A549 (cell line): ENCODE results near the gene PTPRN2. TPM values are rescaled to one million over a fixed set of nuclear protein-coding genes. Genes with fewer than 3 reads are reported as not detected.

Experiments used
- ATAC-seq, 2 experiments: fragments of 200-7000 bp in 1 of 2; fragments of >200 bp in 1 of 2; cut with Nextera tagmentation in 1 of 2; cut with Tn5 transposase in 1 of 2; 3 replicates each; pipeline versions ENCODE4 v1.8.0 to v1.9.1; 2018 to 2020; ENCODE audit warnings: mild to moderate bottlenecking in 1 of 2, moderate library complexity in 1 of 2
- CTCF ChIA-PET: fragments of 300-600 bp; sonication (Branson Sonifier 250); formaldehyde crosslinking; extraction: SDS; loops from one replicate; lab custom pipeline; 2021; ENCODE audit warnings: antibody characterized with exemption, inconsistent platforms; lab: Yijun Ruan, JAX
- POLR2A ChIA-PET: fragments of 350-600 bp; formaldehyde crosslinking; extraction: SDS; loops from one replicate; lab custom pipeline; 2021; ENCODE audit warnings: antibody characterized with exemption, inconsistent platforms; lab: Yijun Ruan, JAX
- DNase-seq, 2 experiments: peaks; one replicate each; pipeline versions ENCODE4 v3.0.0 to v3.0.0-alpha.2; 2011 to 2016; ENCODE audit warnings: low read depth in 1 of 2, low spot score in 1 of 2
- FAIRE-seq: peaks from 2 replicates; lab custom pipeline; 2011; peaks lifted over from hg19 to GRCh38; lab: Jason Lieb, UNC
- H3K27ac ChIP-seq, 2 experiments: fragments of >200 bp; sonication (Bioruptor Twin); formaldehyde crosslinking; 3 replicates each; pipeline ENCODE4 v1.5.1; 2016 to 2017
- H3K4me1 ChIP-seq: fragments of >200 bp; sonication (Bioruptor Twin); formaldehyde crosslinking; 3 replicates; pipeline ENCODE4 v1.6.1; 2016
- H3K4me2 ChIP-seq: fragments of >200 bp; sonication (Bioruptor Twin); formaldehyde crosslinking; 3 replicates; pipeline ENCODE4 v1.6.1; 2016
- H3K4me3 ChIP-seq: fragments of >200 bp; sonication (Bioruptor Twin); formaldehyde crosslinking; 3 replicates; pipeline ENCODE4 v1.5.1; 2016
- H3K9me3 ChIP-seq: fragments of >200 bp; sonication (Bioruptor Twin); formaldehyde crosslinking; 3 replicates; pipeline ENCODE4 v1.6.1; 2016
- BCL3 ChIP-seq: fragments of >200 bp; sonication (Bioruptor Twin); formaldehyde crosslinking; IDR thresholded peaks from 3 replicates; pipeline ENCODE4 v1.6.1; 2016
- BHLHE40 ChIP-seq: IDR thresholded peaks from 2 replicates; pipeline ENCODE4 v1.6.1; 2012; ENCODE audit warnings: low read depth, low read length, inconsistent platforms
- CBX2 ChIP-seq: fragments of 200-600 bp; sonication (generic); IDR thresholded peaks from 2 replicates; pipeline ENCODE4 v1.6.1; 2016; ENCODE audit warnings: low read depth, mild to moderate bottlenecking, borderline replicate concordance
- CBX8 ChIP-seq: fragments of 200-600 bp; sonication (generic); IDR thresholded peaks from 2 replicates; pipeline ENCODE4 v1.6.1; 2016
- CEBPB ChIP-seq, 2 experiments: fragments of >200 bp in 1 of 2; sonication (Bioruptor Twin) in 1 of 2; formaldehyde crosslinking in 1 of 2; IDR thresholded peaks; 2 replicates each; pipeline ENCODE4 v1.6.1; 2012 to 2016
- CTCF ChIP-seq: fragments of >200 bp; sonication (Bioruptor Twin); formaldehyde crosslinking; IDR thresholded peaks from 3 replicates; pipeline ENCODE4 v1.5.1; 2016
- EHMT2 ChIP-seq: fragments of 200-600 bp; sonication (generic); IDR thresholded peaks from 2 replicates; pipeline ENCODE4 v1.6.1; 2016; ENCODE audit warnings: antibody characterized with exemption, low read depth, mild to moderate bottlenecking, moderate library complexity
- ESRRA ChIP-seq: fragments of 150-350 bp; IDR thresholded peaks from 2 replicates; pipeline ENCODE4 v1.6.1; 2014; ENCODE audit warnings: mild to moderate bottlenecking, low read length, borderline replicate concordance
- FOSB ChIP-seq: fragments of 250-450 bp; sonication (Bioruptor Pico); IDR thresholded peaks from 2 replicates; pipeline ENCODE4 v1.5.0; 2020; ENCODE audit warnings: mild to moderate bottlenecking, moderate library complexity
- HEYL ChIP-seq: fragments of 250-450 bp; sonication (Bioruptor Pico); IDR thresholded peaks from 2 replicates; pipeline ENCODE4 v1.8.0; 2021; ENCODE audit warnings: mild to moderate bottlenecking, moderate library complexity
- HOXB5 ChIP-seq: fragments of 250-450 bp; sonication (Bioruptor Pico); IDR thresholded peaks from 2 replicates; pipeline ENCODE4 v1.5.0; 2020; ENCODE audit warnings: mild to moderate bottlenecking, moderate library complexity
- KDM1A ChIP-seq: fragments of 200-600 bp; sonication (generic); IDR thresholded peaks from 2 replicates; pipeline ENCODE4 v1.6.1; 2016; ENCODE audit warnings: low read depth, mild to moderate bottlenecking
- KDM5A ChIP-seq: fragments of 200-600 bp; sonication (generic); IDR thresholded peaks from 2 replicates; pipeline ENCODE4 v1.6.1; 2016; ENCODE audit warnings: antibody characterized with exemption, mild to moderate bottlenecking
- MAFK ChIP-seq: fragments of 450-650 bp; IDR thresholded peaks from 2 replicates; pipeline ENCODE4 v1.6.1; 2014; ENCODE audit not compliant: partially characterized antibody
- MAZ ChIP-seq: fragments of 150-350 bp; IDR thresholded peaks from 2 replicates; pipeline ENCODE4 v1.6.1; 2014; ENCODE audit warnings: antibody characterized with exemption, low read depth, low read length, borderline replicate concordance
- NPAS2 ChIP-seq: fragments of 250-450 bp; sonication (Bioruptor Pico); IDR thresholded peaks from 2 replicates; pipeline ENCODE4 v1.8.0; 2022; ENCODE audit warnings: mild to moderate bottlenecking, moderate library complexity, borderline replicate concordance
- PBX3 ChIP-seq: IDR thresholded peaks from 2 replicates; pipeline ENCODE4 v1.6.1; 2012
- PHF8 ChIP-seq: fragments of 200-600 bp; sonication (generic); IDR thresholded peaks from 2 replicates; pipeline ENCODE4 v1.6.1; 2016; ENCODE audit warnings: low read depth, mild to moderate bottlenecking, antibody characterized with exemption, moderate library complexity, borderline replicate concordance
- POLR2A ChIP-seq: IDR thresholded peaks from 2 replicates; pipeline ENCODE4 v1.6.1; 2012; ENCODE audit warnings: mild to moderate bottlenecking, low read length
- POLR2AphosphoS2 ChIP-seq: conservative IDR thresholded peaks from 2 replicates; pipeline ENCODE4 v1.6.1; 2012; ENCODE audit warnings: low read length, improper control_type of control experiment, inconsistent platforms
- RFX5 ChIP-seq: fragments of 450-650 bp; IDR thresholded peaks from 2 replicates; pipeline ENCODE4 v1.7.1; 2014; ENCODE audit warnings: antibody characterized with exemption, mild to moderate bottlenecking, moderate library complexity
- SMC3 ChIP-seq: fragments of >200 bp; sonication (Bioruptor Twin); formaldehyde crosslinking; IDR thresholded peaks from 3 replicates; pipeline ENCODE4 v1.6.1; 2018; ENCODE audit warnings: inconsistent platforms
- TFCP2L1 ChIP-seq: fragments of 250-450 bp; sonication (Bioruptor Pico); IDR thresholded peaks from 2 replicates; pipeline ENCODE4 v1.5.0; 2021; ENCODE audit warnings: mild to moderate bottlenecking
- TP53 ChIP-seq: fragments of 250-450 bp; sonication (Bioruptor Pico); IDR thresholded peaks from 2 replicates; pipeline ENCODE4 v1.5.0; 2021; ENCODE audit warnings: mild to moderate bottlenecking, moderate library complexity
- USF2 ChIP-seq: fragments of 450-650 bp; IDR thresholded peaks from 2 replicates; pipeline ENCODE4 v1.6.1; 2014; ENCODE audit warnings: antibody characterized with exemption
- ZFP36 ChIP-seq: fragments of 450-650 bp; IDR thresholded peaks from 2 replicates; pipeline ENCODE4 v1.6.1; 2014; ENCODE audit warnings: borderline replicate concordance; ENCODE audit not compliant: partially characterized antibody
- WGBS: methylation state at CpG from one replicate; pipeline ENCODE4 v1.1.6; 2017; ENCODE audit errors: missing lambda C conversion rate; 5-methylcytosine and 5-hydroxymethylcytosine counted together
- polyA plus RNA-seq, 4 experiments: library from polyadenylated mRNA; depleted of rRNA in 3 of 4; stranded (reverse); fragments of >200 nt; fragmentation: RNase III in 1 of 4; extraction: RNeasy Plus Mini Kit Qiagen cat#74134 plus additional on column Dnase treatment in 1 of 4; gene quantifications; 2 replicates in 3 of 4; 3 replicates in 1 of 4; pipeline ENCODE4 v1.2.3, GENCODE V29; 2011 to 2017
- TF ChIP-seq, protein P1 (sequence below): IDR thresholded peaks from 2 replicates; pipeline ENCODE4 v1.6.1; 2012
- TF ChIP-seq, protein P2 (sequence below): fragments of 250-450 bp; sonication (Bioruptor Pico); IDR thresholded peaks from 2 replicates; pipeline ENCODE4 v1.5.0; 2020; ENCODE audit warnings: low read depth, mild to moderate bottlenecking, moderate library complexity

The PTPRN2 gene
- polyA plus RNA-seq, 2 of the 4 experiments (the other 2 are of a cell fraction) = 0.41 to 1.2 TPM

- no peak for TF ChIP-seq CEBPB (IDR thresholded peaks at IDR 0.05)
- TF ChIP-seq HOXB5 = no peak
- TF ChIP-seq CTCF = no peak
- TF ChIP-seq BHLHE40 = no peak
- no peak for TF ChIP-seq FOSB (CRISPR knock-in tag)
- TF ChIP-seq CBX8 = no peak
- no peak for TF ChIP-seq KDM5A
- TF ChIP-seq HEYL (CRISPR knock-in tag) = no peak
- no peak for TF ChIP-seq PHF8
- TF ChIP-seq PBX3 = no peak
- TF ChIP-seq CBX2 = no peak
- no peak for TF ChIP-seq BCL3
- TF ChIP-seq TFCP2L1 (CRISPR knock-in tag) = no peak
- TF ChIP-seq SMC3 = no peak
- no peak for TF ChIP-seq MAFK
- no peak for TF ChIP-seq KDM1A
- no peak for TF ChIP-seq MAZ
- no peak for TF ChIP-seq ZFP36
- TF ChIP-seq, all 56 proteins: peak for 0
- Histone ChIP-seq H3K4me1 (no peaks in the 10 kb centered on the region), H3K27ac (no peak overlapping the region; a peak in 1 of 6 replicates), H3K9me3 (no peaks in the 10 kb centered on the region), H3K4me2 (no peak overlapping the region), H3K4me3 (no peak overlapping the region)
- POLR2A ChIA-PET = no interaction called here
- WGBS = 86% methylated on average over 7 of the region's 13 CpGs
- ATAC-seq (no peak), DNase-seq (no peak), FAIRE-seq (no peak)
- CTCF ChIA-PET = no interaction called here
Measured at GRCh38 chr7:158446281-158446680, 141.3 kb downstream of the PTPRN2 start.

- Histone ChIP-seq H3K4me1 (no peaks in the 10 kb centered on the region), H3K9me3 (no peaks in the 10 kb centered on the region), H3K4me3 (no peak overlapping the region), H3K4me2 (no peak overlapping the region), H3K27ac (no peak overlapping the region; a peak in 1 of 6 replicates)
- TF ChIP-seq USF2 (no peak), MAZ (no peak), TFCP2L1 (CRISPR knock-in tag) (no peak), CEBPB (IDR thresholded peaks at IDR 0.05) (no peak), ESRRA (no peak), CBX2 (no peak), CTCF (no peak), RFX5 (no peak), NPAS2 (CRISPR knock-in tag) (no peak), POLR2A (no peak), PHF8 (no peak), EHMT2 (no peak), TP53 (CRISPR knock-in tag) (no peak), POLR2AphosphoS2 (no peak)
- TF ChIP-seq, protein P1, sequence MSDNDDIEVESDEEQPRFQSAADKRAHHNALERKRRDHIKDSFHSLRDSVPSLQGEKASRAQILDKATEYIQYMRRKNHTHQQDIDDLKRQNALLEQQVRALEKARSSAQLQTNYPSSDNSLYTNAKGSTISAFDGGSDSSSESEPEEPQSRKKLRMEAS = no peak
- TF ChIP-seq, protein P2, sequence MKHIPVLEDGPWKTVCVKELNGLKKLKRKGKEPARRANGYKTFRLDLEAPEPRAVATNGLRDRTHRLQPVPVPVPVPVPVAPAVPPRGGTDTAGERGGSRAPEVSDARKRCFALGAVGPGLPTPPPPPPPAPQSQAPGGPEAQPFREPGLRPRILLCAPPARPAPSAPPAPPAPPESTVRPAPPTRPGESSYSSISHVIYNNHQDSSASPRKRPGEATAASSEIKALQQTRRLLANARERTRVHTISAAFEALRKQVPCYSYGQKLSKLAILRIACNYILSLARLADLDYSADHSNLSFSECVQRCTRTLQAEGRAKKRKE (CRISPR knock-in tag) = no peak
- no peak; a peak in 1 of 6 replicates for ATAC-seq
- 82% methylated on average over 13 of the region's 30 CpGs for WGBS
- ChIA-PET POLR2A (no interaction called here), CTCF (no interaction called here)
- no peak for FAIRE-seq
- no peak for DNase-seq
Measured at GRCh38 chr7:158445421-158446175, 142.0 kb downstream of the PTPRN2 start.
